Measurements from ENCODE around the gene OMG. TPM values are rescaled to one million over a fixed set of nuclear protein-coding genes. Genes with fewer than 3 reads are reported as not detected.

The OMG gene
- total RNA-seq, 4 donors from 2014 or later: not detected

DNA sequence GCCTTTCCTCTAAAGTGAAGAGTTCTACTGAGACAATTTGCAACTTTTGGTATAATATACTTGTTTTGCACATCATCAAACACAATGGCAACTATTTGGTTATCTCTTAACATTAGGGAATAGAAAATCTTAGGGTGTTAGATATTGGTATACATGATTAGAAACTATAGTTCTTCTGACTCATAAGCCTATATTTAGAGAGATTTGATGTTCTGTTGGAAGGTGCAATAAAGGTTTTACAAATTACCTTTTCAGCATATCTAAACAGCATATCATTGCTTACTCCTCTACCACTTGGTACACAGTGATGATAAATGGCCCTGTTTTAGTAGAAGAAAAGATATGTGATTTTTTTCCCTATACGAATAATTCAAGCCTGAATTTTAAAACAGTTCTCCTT, 10.6 kb upstream of the OMG start:
- Histone ChIP-seq H3K9me3 (no peaks in the 10 kb centered on the region), H3K4me3 (no peak overlapping the region), H3K36me3 (no peaks in the 10 kb centered on the region), H3K27me3 (no peaks in the 10 kb centered on the region), H3K27ac (peak overlapping the region in 3 of 4 donors; percentile 61 to 71 (median 66)), H3K4me1 (peaks cover 0 to 22% (median 9%) of the 10 kb centered on the region in 4 donors)
- intact Hi-C loops (cut with DNase I; ENCODE audit: low total_unique reads) (no loop called here), in situ Hi-C loops (cut with MboI; ENCODE audit: low pct_ligation_motif_present in 1 of 4, low pct_unique_long_range_greater_than_20kb in 1 of 4, low sequenced_read_pairs in 3 of 4) (no loop called here)
- WGBS, 2 donors (ENCODE audit: low coverage in 1 of 2): 80 to 85% methylated on average over 1 of the region's 1 CpG
- TF ChIP-seq, protein P1, sequence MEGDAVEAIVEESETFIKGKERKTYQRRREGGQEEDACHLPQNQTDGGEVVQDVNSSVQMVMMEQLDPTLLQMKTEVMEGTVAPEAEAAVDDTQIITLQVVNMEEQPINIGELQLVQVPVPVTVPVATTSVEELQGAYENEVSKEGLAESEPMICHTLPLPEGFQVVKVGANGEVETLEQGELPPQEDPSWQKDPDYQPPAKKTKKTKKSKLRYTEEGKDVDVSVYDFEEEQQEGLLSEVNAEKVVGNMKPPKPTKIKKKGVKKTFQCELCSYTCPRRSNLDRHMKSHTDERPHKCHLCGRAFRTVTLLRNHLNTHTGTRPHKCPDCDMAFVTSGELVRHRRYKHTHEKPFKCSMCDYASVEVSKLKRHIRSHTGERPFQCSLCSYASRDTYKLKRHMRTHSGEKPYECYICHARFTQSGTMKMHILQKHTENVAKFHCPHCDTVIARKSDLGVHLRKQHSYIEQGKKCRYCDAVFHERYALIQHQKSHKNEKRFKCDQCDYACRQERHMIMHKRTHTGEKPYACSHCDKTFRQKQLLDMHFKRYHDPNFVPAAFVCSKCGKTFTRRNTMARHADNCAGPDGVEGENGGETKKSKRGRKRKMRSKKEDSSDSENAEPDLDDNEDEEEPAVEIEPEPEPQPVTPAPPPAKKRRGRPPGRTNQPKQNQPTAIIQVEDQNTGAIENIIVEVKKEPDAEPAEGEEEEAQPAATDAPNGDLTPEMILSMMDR (IDR thresholded peaks at IDR 0.05): no peak
- TF ChIP-seq POLR2AphosphoS5 (IDR thresholded peaks at IDR 0.05): no peak
- TF ChIP-seq EP300 (IDR thresholded peaks at IDR 0.05; ENCODE audit: low read depth): no peak
- no peak for TF ChIP-seq POLR2A (IDR thresholded peaks at IDR 0.05)
- no peak for DNase-seq

- no peaks in the 10 kb centered on the region for H3K4me1 ChIP-seq
- no peaks in the 10 kb centered on the region for H3K9me3 ChIP-seq
- H3K27ac ChIP-seq: no peak overlapping the region
- in situ Hi-C loops (cut with MboI; ENCODE audit: low pct_ligation_motif_present in 1 of 4, low pct_unique_long_range_greater_than_20kb in 1 of 4, low sequenced_read_pairs in 3 of 4) (no loop called here), intact Hi-C loops (cut with DNase I; ENCODE audit: low total_unique reads) (no loop called here)
- TF ChIP-seq, protein P1 (IDR thresholded peaks at IDR 0.05): no peak
- TF ChIP-seq POLR2A (IDR thresholded peaks at IDR 0.05): no peak
- no peak for TF ChIP-seq POLR2AphosphoS5 (IDR thresholded peaks at IDR 0.05)
- no peak for TF ChIP-seq EP300 (IDR thresholded peaks at IDR 0.05; ENCODE audit: low read depth)
- DNase-seq: no peak
- no peak overlapping the region for H3K4me3 ChIP-seq
- no peaks in the 10 kb centered on the region for H3K36me3 ChIP-seq
- no peaks in the 10 kb centered on the region for H3K27me3 ChIP-seq
These were observed 2.6 kb upstream of the OMG start for GRCh38 chr17:31299624-31300023.

GRCh38 chr17:31296142-31296541, 897 bp downstream of the OMG start:
- WGBS, 2 donors (ENCODE audit: low coverage in 1 of 2): 82 to 93% methylated on average over 2 of the region's 2 CpGs
- intact Hi-C loops (cut with DNase I; ENCODE audit: low total_unique reads): no loop called here

GRCh38 chr17:31295489-31295871, 1.6 kb downstream of the OMG start:
- no peak for TF ChIP-seq POLR2AphosphoS5 (IDR thresholded peaks at IDR 0.05)
- TF ChIP-seq, protein P1 (IDR thresholded peaks at IDR 0.05): no peak
- no peak for TF ChIP-seq POLR2A (IDR thresholded peaks at IDR 0.05)
- TF ChIP-seq EP300 (IDR thresholded peaks at IDR 0.05; ENCODE audit: low read depth): no peak
- H3K27me3 ChIP-seq: no peaks in the 10 kb centered on the region
- no peaks in the 10 kb centered on the region for H3K4me1 ChIP-seq
- H3K36me3 ChIP-seq: no peaks in the 10 kb centered on the region
- H3K4me3 ChIP-seq: no peak overlapping the region
- DNase-seq: no peak
- 96 to 100% methylated on average over 1 of the region's 1 CpG for WGBS, 2 donors (ENCODE audit: low coverage in 1 of 2)
- no peaks in the 10 kb centered on the region for H3K9me3 ChIP-seq
- intact Hi-C loops (cut with DNase I; ENCODE audit: low total_unique reads) (no loop called here), in situ Hi-C loops (cut with MboI; ENCODE audit: low pct_ligation_motif_present in 1 of 4, low pct_unique_long_range_greater_than_20kb in 1 of 4, low sequenced_read_pairs in 3 of 4) (no loop called here)
- H3K27ac ChIP-seq: no peak overlapping the region

More at GRCh38 chr17:31296142-31296541, 897 bp downstream of the OMG start:
- H3K36me3 ChIP-seq: no peaks in the 10 kb centered on the region
- H3K9me3 ChIP-seq: no peaks in the 10 kb centered on the region
- H3K27me3 ChIP-seq: no peaks in the 10 kb centered on the region
- H3K27ac ChIP-seq: no peak overlapping the region
- no peak for DNase-seq
- TF ChIP-seq POLR2AphosphoS5 (IDR thresholded peaks at IDR 0.05): no peak
- TF ChIP-seq POLR2A (IDR thresholded peaks at IDR 0.05): no peak
- TF ChIP-seq EP300 (IDR thresholded peaks at IDR 0.05; ENCODE audit: low read depth): no peak
- TF ChIP-seq, protein P1 (IDR thresholded peaks at IDR 0.05): no peak
- in situ Hi-C loops (cut with MboI; ENCODE audit: low pct_ligation_motif_present in 1 of 4, low pct_unique_long_range_greater_than_20kb in 1 of 4, low sequenced_read_pairs in 3 of 4): no loop called here
- no peaks in the 10 kb centered on the region for H3K4me1 ChIP-seq
- no peak overlapping the region for H3K4me3 ChIP-seq

Data from transverse colon (tissue), 4 donors.